ENCODE measurements around the gene FAM174A. TPM values are rescaled to one million over a fixed set of nuclear protein-coding genes. Genes with fewer than 3 reads are reported as not detected.

The FAM174A gene
- total RNA-seq = 10 to 100 TPM; 39.5 to 43.1 TPM
- polyA plus RNA-seq = 10 to 100 TPM; 21.3 to 60.1 TPM
- long read RNA-seq, donor 1, transcript FAM174A-201 (3 exons, 1,356 nt) = major isoform, 19 of 19 reads
- long read RNA-seq, donor 1, partial matches to known transcripts = 0 of 19 reads
- long read RNA-seq, donor 1, other reads (novel, unspliced or antisense) = 0 of 19 reads
- long read RNA-seq, donor 2, partial matches to known transcripts = 0 of 4 reads
- long read RNA-seq, donor 2, other reads (novel, unspliced or antisense) = 0 of 4 reads
- long read RNA-seq, donor 3, transcript FAM174A-201 (3 exons, 1,356 nt) = major isoform, 10 of 10 reads
- long read RNA-seq, donor 3, partial matches to known transcripts = 0 of 10 reads
- long read RNA-seq, donor 3, other reads (novel, unspliced or antisense) = 0 of 10 reads
- long read RNA-seq, donor 4, partial matches to known transcripts = 0 of 2 reads
- long read RNA-seq, donor 4, other reads (novel, unspliced or antisense) = 0 of 2 reads
- long read RNA-seq, donor 5, transcript FAM174A-201 (3 exons, 1,356 nt) = major isoform, 21 of 27 reads
- long read RNA-seq, donor 5, partial matches to known transcripts = 6 of 27 reads
- long read RNA-seq, donor 5, other reads (novel, unspliced or antisense) = 0 of 27 reads

DNA sequence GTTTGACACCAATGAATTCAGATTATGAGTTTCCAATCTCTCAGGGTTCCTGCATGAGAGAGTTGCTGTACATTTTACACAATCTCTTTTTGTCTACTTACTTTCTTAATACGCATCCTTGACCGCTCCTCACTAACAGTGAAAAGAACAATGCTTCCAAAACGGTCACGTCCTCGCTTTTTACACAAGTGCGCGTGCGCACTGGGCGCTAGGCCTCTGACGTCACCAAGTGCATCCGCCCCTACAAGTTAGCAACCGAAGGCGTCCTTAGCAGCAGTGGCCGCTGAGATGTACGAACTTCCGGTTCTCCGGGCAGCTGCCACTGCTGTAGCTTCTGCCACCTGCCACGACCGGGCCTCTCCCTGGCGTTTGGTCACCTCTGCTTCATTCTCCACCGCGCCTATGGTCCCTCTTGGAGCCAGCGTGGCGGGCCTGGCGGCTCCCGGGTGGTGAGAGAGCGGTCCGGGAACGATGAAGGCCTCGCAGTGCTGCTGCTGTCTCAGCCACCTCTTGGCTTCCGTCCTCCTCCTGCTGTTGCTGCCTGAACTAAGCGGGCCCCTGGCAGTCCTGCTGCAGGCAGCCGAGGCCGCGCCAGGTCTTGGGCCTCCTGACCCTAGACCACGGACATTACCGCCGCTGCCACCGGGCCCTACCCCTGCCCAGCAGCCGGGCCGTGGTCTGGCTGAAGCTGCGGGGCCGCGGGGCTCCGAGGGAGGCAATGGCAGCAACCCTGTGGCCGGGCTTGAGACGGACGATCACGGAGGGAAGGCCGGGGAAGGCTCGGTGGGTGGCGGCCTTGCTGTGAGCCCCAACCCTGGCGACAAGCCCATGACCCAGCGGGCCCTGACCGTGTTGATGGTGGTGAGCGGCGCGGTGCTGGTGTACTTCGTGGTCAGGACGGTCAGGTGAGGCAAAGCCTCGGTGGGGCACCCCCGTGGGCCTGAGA lies at the start of gene FAM174A:
Gene FAM174A (plus strand): TSS at position 315 of the 946 bp plus-strand sequence. CDS start 157 bp downstream, at position 472.
- H3K9ac ChIP-seq (ENCODE audit: insufficient read depth in 1 of 2, low read length in 2 of 2) = peak within 1 kb of the TSS; percentile 97 to 100
- peaks cover 0 to 2% (median 0%) of the 10 kb centered on the region in 4 donors for H3K36me3 ChIP-seq (ENCODE audit: control insufficient read depth in 4 of 4, insufficient read depth in 4 of 4, low read length in 4 of 4)
- peak within 1 kb of the TSS; percentile 86 to 88 for H3K27ac ChIP-seq (ENCODE audit: low read depth in 1 of 2, low read length in 1 of 2)
- 0 to 1% methylated on average over 61 to 62 of the region's 62 CpGs for WGBS, 2 donors
- TF ChIP-seq, protein P1, sequence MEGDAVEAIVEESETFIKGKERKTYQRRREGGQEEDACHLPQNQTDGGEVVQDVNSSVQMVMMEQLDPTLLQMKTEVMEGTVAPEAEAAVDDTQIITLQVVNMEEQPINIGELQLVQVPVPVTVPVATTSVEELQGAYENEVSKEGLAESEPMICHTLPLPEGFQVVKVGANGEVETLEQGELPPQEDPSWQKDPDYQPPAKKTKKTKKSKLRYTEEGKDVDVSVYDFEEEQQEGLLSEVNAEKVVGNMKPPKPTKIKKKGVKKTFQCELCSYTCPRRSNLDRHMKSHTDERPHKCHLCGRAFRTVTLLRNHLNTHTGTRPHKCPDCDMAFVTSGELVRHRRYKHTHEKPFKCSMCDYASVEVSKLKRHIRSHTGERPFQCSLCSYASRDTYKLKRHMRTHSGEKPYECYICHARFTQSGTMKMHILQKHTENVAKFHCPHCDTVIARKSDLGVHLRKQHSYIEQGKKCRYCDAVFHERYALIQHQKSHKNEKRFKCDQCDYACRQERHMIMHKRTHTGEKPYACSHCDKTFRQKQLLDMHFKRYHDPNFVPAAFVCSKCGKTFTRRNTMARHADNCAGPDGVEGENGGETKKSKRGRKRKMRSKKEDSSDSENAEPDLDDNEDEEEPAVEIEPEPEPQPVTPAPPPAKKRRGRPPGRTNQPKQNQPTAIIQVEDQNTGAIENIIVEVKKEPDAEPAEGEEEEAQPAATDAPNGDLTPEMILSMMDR (IDR thresholded peaks at IDR 0.05; ENCODE audit: control extremely low read depth, extremely low read depth) = no peak
- no peaks in the 10 kb centered on the region for H3K27me3 ChIP-seq (ENCODE audit: control insufficient read depth in 3 of 3, insufficient read depth in 3 of 3, low read length in 2 of 3)
- peak within 1 kb of the TSS; percentile 62 for H3K4me3 ChIP-seq
- H3K9me3 ChIP-seq (ENCODE audit: control insufficient read depth in 4 of 4, insufficient read depth in 3 of 4, low read length in 3 of 4) = peaks cover 0 to 11% (median 2%) of the 10 kb centered on the region in 4 donors
- H3K4me1 ChIP-seq (ENCODE audit: control insufficient read depth in 5 of 5, insufficient read depth in 5 of 5, low read length in 5 of 5) = peaks cover 0 to 24% (median 8%) of the 10 kb centered on the region in 5 donors
- ATAC-seq (ENCODE audit: insufficient read depth, low FRiP score) (peak; percentile 97), DNase-seq (peak; percentile 98 to 99 (median 99))

DNA sequence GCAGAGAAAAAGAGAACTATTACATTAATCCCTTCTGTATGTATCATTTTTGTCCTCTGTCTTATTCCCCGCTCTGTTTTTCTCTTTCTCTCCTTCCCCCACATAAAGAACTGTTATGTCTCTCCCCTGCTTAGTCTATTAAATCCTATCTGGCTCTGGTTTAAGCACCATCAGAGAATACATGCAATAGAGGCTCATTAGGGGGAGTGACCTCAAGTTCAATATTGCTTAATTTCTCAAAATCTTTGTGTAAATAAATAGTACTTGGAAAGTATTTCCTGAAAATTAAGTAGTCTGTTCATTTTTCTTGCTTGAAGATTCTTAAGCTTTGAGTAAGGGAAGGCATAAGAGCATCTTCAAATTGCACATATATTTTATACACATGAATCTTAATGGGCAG lies 41.2 kb upstream of the FAM174A start:
- H3K4me1 ChIP-seq (ENCODE audit: control insufficient read depth in 5 of 5, insufficient read depth in 5 of 5, low read length in 5 of 5) = peaks cover 0 to 5% (median 0%) of the 10 kb centered on the region in 5 donors
- peaks cover 0 to 1% (median 0%) of the 10 kb centered on the region in 4 donors for H3K9me3 ChIP-seq (ENCODE audit: control insufficient read depth in 4 of 4, insufficient read depth in 3 of 4, low read length in 3 of 4)
- no peaks in the 10 kb centered on the region for H3K27me3 ChIP-seq (ENCODE audit: control insufficient read depth in 3 of 3, insufficient read depth in 3 of 3, low read length in 2 of 3)
- peak in 2 of 3 donors; percentile 45 to 66 for DNase-seq
- TF ChIP-seq, protein P1 (IDR thresholded peaks at IDR 0.05; ENCODE audit: control extremely low read depth, extremely low read depth) = no peak
- no peak overlapping the region for H3K27ac ChIP-seq (ENCODE audit: low read depth in 1 of 2, low read length in 1 of 2)
- H3K36me3 ChIP-seq (ENCODE audit: control insufficient read depth in 4 of 4, insufficient read depth in 4 of 4, low read length in 4 of 4) = no peaks in the 10 kb centered on the region
- H3K4me3 ChIP-seq = no peak overlapping the region
- 89 to 94% methylated on average over 1 of the region's 1 CpG for WGBS, 2 donors
- ATAC-seq (ENCODE audit: insufficient read depth, low FRiP score) = no peak
- no peak overlapping the region for H3K9ac ChIP-seq (ENCODE audit: insufficient read depth in 1 of 2, low read length in 2 of 2)

DNA sequence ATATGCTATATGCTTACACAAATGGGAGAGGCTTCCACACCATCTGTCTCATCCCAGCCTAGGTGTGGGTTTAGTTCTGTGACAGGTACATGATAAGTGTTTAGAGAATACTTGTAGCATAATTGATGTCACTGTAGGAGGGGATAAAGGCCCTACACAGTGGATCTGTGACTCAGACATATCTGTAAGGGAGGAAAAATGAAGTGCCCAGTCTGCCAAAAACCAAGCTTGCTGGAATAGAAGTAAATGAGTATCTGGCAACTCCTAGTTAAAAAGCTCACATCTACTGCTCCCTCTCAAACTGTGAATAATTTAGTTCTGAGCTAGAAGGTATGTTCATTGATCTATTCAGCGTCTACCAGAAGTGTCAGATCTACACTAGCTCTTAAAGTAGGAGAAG lies 38.9 kb upstream of the FAM174A start:
- Histone ChIP-seq H3K4me3 (no peak overlapping the region), H3K27me3 (ENCODE audit: control insufficient read depth in 3 of 3, insufficient read depth in 3 of 3, low read length in 2 of 3) (no peaks in the 10 kb centered on the region), H3K27ac (ENCODE audit: low read depth in 1 of 2, low read length in 1 of 2) (no peak overlapping the region), H3K36me3 (ENCODE audit: control insufficient read depth in 4 of 4, insufficient read depth in 4 of 4, low read length in 4 of 4) (no peaks in the 10 kb centered on the region), H3K9ac (ENCODE audit: insufficient read depth in 1 of 2, low read length in 2 of 2) (no peak overlapping the region), H3K4me1 (ENCODE audit: control insufficient read depth in 5 of 5, insufficient read depth in 5 of 5, low read length in 5 of 5) (peaks cover 0 to 5% (median 0%) of the 10 kb centered on the region in 5 donors), H3K9me3 (ENCODE audit: control insufficient read depth in 4 of 4, insufficient read depth in 3 of 4, low read length in 3 of 4) (no peaks in the 10 kb centered on the region)
- DNase-seq = no peak
- TF ChIP-seq, protein P1 (IDR thresholded peaks at IDR 0.05; ENCODE audit: control extremely low read depth, extremely low read depth) = no peak
- no peak for ATAC-seq (ENCODE audit: insufficient read depth, low FRiP score)
- 61 to 77% methylated on average over 1 of the region's 1 CpG for WGBS, 2 donors

Measured in lung (tissue), 16 donors.